ENCODE measurements around the gene PARVG. TPM values are rescaled to one million over a fixed set of nuclear protein-coding genes. Genes with fewer than 3 reads are reported as not detected.

The PARVG gene
- total and polyA plus RNA-seq, 10 of the 15 experiments (the other 5 are each of a cell fraction or from before 2014, with no cell fraction given): 6.3 to 123 (median 71.9) TPM

DNA sequence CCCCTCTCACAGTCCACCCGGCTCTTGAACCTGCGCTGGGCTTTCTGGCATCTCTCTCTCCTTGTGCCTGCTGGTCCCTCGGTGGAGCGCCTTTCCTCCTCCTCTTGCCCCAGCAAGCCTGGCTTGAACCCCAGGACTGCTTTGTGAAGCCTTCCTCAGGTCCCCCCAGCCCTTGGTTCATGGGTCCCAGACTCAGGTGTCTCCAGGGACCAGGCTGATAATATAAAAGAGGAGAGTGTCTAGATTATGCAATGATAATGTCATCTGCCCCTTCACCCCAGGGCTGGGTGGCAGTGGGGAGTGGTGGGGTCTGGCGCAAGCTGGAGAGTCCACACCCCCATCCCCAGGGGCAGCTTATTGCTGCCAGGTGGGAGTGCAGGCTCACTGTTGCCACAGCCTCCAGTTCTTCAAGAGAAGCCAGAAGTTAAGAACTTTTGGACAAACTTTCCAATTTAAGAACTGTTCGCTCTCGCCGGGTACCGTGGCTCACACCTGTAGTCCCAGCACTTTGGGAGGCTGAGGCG is 36.6 kb upstream of the PARVG start (continued):
- TF ChIP-seq, protein P1, sequence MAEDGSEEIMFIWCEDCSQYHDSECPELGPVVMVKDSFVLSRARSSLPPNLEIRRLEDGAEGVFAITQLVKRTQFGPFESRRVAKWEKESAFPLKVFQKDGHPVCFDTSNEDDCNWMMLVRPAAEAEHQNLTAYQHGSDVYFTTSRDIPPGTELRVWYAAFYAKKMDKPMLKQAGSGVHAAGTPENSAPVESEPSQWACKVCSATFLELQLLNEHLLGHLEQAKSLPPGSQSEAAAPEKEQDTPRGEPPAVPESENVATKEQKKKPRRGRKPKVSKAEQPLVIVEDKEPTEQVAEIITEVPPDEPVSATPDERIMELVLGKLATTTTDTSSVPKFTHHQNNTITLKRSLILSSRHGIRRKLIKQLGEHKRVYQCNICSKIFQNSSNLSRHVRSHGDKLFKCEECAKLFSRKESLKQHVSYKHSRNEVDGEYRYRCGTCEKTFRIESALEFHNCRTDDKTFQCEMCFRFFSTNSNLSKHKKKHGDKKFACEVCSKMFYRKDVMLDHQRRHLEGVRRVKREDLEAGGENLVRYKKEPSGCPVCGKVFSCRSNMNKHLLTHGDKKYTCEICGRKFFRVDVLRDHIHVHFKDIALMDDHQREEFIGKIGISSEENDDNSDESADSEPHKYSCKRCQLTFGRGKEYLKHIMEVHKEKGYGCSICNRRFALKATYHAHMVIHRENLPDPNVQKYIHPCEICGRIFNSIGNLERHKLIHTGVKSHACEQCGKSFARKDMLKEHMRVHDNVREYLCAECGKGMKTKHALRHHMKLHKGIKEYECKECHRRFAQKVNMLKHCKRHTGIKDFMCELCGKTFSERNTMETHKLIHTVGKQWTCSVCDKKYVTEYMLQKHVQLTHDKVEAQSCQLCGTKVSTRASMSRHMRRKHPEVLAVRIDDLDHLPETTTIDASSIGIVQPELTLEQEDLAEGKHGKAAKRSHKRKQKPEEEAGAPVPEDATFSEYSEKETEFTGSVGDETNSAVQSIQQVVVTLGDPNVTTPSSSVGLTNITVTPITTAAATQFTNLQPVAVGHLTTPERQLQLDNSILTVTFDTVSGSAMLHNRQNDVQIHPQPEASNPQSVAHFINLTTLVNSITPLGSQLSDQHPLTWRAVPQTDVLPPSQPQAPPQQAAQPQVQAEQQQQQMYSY (CRISPR knock-in tag; IDR thresholded peaks at IDR 0.05): no peak
- no peak for TF ChIP-seq YBX1 (IDR thresholded peaks at IDR 0.05)
- no peak for TF ChIP-seq ZSCAN29 (IDR thresholded peaks at IDR 0.05)

DNA sequence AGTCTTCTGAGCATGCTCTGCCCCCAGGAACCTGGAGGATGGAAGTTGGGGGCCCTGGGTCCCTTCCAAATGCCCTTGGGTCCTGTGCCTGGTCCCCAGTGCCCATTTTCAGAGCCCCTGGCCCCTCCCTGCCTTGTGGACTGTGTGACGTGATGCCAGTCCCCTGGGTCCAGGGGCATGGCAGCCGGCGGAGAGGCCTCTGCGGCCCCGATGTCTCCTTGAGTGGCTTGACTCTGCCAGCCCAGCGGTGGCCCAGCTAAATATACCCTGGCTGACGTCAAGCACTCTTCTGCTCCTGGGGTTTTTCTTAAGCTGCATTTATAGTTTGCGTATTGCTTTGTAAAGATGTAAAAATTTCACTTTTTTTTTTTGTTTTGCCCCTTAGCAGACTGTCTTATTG is 35.2 kb upstream of the PARVG start:
- no peaks in the 10 kb centered on the region for H4K20me1 ChIP-seq (ENCODE audit: control insufficient read depth, insufficient read depth)
- ChIA-PET POLR2A (no interaction called here), RAD21 (ENCODE audit: unreplicated experiment) (no interaction called here), CTCF (no interaction called here), SMC1A (ENCODE audit: uncharacterized antibody, unreplicated experiment) (no interaction called here)
- H3K36me3 ChIP-seq (ENCODE audit: control insufficient read depth in 2 of 2, insufficient read depth in 2 of 2, low read length in 1 of 2): peaks cover 2 to 5% of the 10 kb centered on the region in 2 experiments; a peak in 3 of 4 replicates
- in situ Hi-C loops (cut with MboI) (no loop called here), intact Hi-C loops (cut with micrococcal nuclease; ENCODE audit: unreplicated experiment) (no loop called here)
- no peaks in the 10 kb centered on the region for H3K9me3 ChIP-seq (replicated peaks; ENCODE audit: control insufficient read depth, insufficient read depth, low read length)
- no peak overlapping the region for H3K27ac ChIP-seq (ENCODE audit: control insufficient read depth, insufficient read depth)
- 90% methylated on average over 8 of the region's 8 CpGs for WGBS (ENCODE audit: insufficient coverage, insufficient replicate concordance, low lambda C conversion rate, missing lambda C conversion rate)
- no peak overlapping the region for H3K9ac ChIP-seq (ENCODE audit: control insufficient read depth, insufficient read depth, low read length)
- FAIRE-seq (no peak), DNase-seq (ENCODE audit: low read depth, low spot score) (no peak), ATAC-seq (no peak)
- H3K27me3 ChIP-seq (replicated peaks in 1 of 2; ENCODE audit: control insufficient read depth in 2 of 2, insufficient read depth in 2 of 2, low read length in 1 of 2): no peaks in the 10 kb centered on the region
- BruUV-seq (replicated peaks): no TSS peak
- H3K4me3 ChIP-seq: no peak overlapping the region
- no peak overlapping the region for H2AFZ ChIP-seq (ENCODE audit: control insufficient read depth, low read depth, low read length)
- H3K4me2 ChIP-seq (ENCODE audit: control insufficient read depth, insufficient read depth): no peak overlapping the region
- no peaks in the 10 kb centered on the region for H3K4me1 ChIP-seq (ENCODE audit: control insufficient read depth, insufficient read depth, low read length)
- H3K79me2 ChIP-seq (ENCODE audit: control insufficient read depth, insufficient read depth, low read length): no peaks in the 10 kb centered on the region
- TF ChIP-seq PAX8 (IDR thresholded peaks at IDR 0.05): no peak
- TF ChIP-seq FOXK2 (IDR thresholded peaks at IDR 0.05): no peak
- no peak for TF ChIP-seq PAX5 (IDR thresholded peaks at IDR 0.05; ENCODE audit: borderline replicate concordance, low read depth, low read length)
- no peak for TF ChIP-seq SMAD5 (IDR thresholded peaks at IDR 0.05; ENCODE audit: low read depth)
- no peak for TF ChIP-seq BHLHE40 (IDR thresholded peaks at IDR 0.05; ENCODE audit: borderline replicate concordance in 1 of 2, low read depth in 2 of 2, low read length in 1 of 2)
- TF ChIP-seq RFX5 (IDR thresholded peaks at IDR 0.05; ENCODE audit: low read depth, low read length): no peak
- TF ChIP-seq RELA (IDR thresholded peaks at IDR 0.05; ENCODE audit: borderline replicate concordance, partially characterized antibody): no peak
- TF ChIP-seq, protein P2, sequence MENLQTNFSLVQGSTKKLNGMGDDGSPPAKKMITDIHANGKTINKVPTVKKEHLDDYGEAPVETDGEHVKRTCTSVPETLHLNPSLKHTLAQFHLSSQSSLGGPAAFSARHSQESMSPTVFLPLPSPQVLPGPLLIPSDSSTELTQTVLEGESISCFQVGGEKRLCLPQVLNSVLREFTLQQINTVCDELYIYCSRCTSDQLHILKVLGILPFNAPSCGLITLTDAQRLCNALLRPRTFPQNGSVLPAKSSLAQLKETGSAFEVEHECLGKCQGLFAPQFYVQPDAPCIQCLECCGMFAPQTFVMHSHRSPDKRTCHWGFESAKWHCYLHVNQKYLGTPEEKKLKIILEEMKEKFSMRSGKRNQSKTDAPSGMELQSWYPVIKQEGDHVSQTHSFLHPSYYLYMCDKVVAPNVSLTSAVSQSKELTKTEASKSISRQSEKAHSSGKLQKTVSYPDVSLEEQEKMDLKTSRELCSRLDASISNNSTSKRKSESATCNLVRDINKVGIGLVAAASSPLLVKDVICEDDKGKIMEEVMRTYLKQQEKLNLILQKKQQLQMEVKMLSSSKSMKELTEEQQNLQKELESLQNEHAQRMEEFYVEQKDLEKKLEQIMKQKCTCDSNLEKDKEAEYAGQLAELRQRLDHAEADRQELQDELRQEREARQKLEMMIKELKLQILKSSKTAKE (IDR thresholded peaks at IDR 0.05; ENCODE audit: low read depth, poor library complexity, severe bottlenecking): no peak
- TF ChIP-seq RBBP5 (conservative IDR thresholded peaks at IDR 0.05): no peak
- no peak for TF ChIP-seq TARDBP (IDR thresholded peaks at IDR 0.05; ENCODE audit: borderline replicate concordance)
- TF ChIP-seq SUZ12 (IDR thresholded peaks at IDR 0.05; ENCODE audit: unreplicated experiment): no peak
- no peak for TF ChIP-seq CBFB (IDR thresholded peaks at IDR 0.05; ENCODE audit: low read depth)
- TF ChIP-seq, protein P3, sequence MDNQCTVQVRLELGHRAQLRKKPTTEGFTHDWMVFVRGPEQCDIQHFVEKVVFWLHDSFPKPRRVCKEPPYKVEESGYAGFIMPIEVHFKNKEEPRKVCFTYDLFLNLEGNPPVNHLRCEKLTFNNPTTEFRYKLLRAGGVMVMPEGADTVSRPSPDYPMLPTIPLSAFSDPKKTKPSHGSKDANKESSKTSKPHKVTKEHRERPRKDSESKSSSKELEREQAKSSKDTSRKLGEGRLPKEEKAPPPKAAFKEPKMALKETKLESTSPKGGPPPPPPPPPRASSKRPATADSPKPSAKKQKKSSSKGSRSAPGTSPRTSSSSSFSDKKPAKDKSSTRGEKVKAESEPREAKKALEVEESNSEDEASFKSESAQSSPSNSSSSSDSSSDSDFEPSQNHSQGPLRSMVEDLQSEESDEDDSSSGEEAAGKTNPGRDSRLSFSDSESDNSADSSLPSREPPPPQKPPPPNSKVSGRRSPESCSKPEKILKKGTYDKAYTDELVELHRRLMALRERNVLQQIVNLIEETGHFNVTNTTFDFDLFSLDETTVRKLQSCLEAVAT (IDR thresholded peaks at IDR 0.05): no peak
- no peak for TF ChIP-seq TCF7 (IDR thresholded peaks at IDR 0.05; ENCODE audit: borderline replicate concordance)
- TF ChIP-seq ZNF207 (IDR thresholded peaks at IDR 0.05; ENCODE audit: borderline replicate concordance): no peak

Measured in GM12878 (cell line).